Ishikawa (cell line): Measurements from ENCODE around the gene ARSK.

ENCODE experiments used
- CEBPB ChIP-seq: IDR thresholded peaks from 2 replicates; pipeline ENCODE4 v1.6.1; 2012
- EGR1 ChIP-seq: IDR thresholded peaks from 2 replicates; pipeline ENCODE4 v1.6.1; 2012
- EP300 ChIP-seq: IDR thresholded peaks from 2 replicates; pipeline ENCODE4 v1.6.1; 2012; ENCODE audit warnings: borderline replicate concordance
- FOXM1 ChIP-seq: IDR thresholded peaks from 2 replicates; pipeline ENCODE4 v1.6.1; 2012; ENCODE audit warnings: low read depth, borderline replicate concordance
- TAF1 ChIP-seq: IDR thresholded peaks from 2 replicates; pipeline ENCODE4 v1.6.1; 2012; ENCODE audit warnings: low read depth, mild to moderate bottlenecking
- TEAD4 ChIP-seq: IDR thresholded peaks from 2 replicates; pipeline ENCODE4 v1.6.1; 2012
- TF ChIP-seq, protein P1 (sequence below): IDR thresholded peaks from 2 replicates; pipeline ENCODE4 v1.6.1; 2012; ENCODE audit warnings: low read depth, mild to moderate bottlenecking
- TF ChIP-seq, protein P2 (sequence below): IDR thresholded peaks from 2 replicates; pipeline ENCODE4 v1.6.1; 2012
- TF ChIP-seq, protein P3 (sequence below): IDR thresholded peaks from 2 replicates; pipeline ENCODE4 v1.6.1; 2012

GRCh38 chr5:95634081-95634480 lies 79.2 kb downstream of the ARSK start:
- TF ChIP-seq CEBPB (no peak), EGR1 (no peak), TAF1 (no peak), EP300 (no peak), TEAD4 (no peak), FOXM1 (no peak)
- TF ChIP-seq, protein P1, sequence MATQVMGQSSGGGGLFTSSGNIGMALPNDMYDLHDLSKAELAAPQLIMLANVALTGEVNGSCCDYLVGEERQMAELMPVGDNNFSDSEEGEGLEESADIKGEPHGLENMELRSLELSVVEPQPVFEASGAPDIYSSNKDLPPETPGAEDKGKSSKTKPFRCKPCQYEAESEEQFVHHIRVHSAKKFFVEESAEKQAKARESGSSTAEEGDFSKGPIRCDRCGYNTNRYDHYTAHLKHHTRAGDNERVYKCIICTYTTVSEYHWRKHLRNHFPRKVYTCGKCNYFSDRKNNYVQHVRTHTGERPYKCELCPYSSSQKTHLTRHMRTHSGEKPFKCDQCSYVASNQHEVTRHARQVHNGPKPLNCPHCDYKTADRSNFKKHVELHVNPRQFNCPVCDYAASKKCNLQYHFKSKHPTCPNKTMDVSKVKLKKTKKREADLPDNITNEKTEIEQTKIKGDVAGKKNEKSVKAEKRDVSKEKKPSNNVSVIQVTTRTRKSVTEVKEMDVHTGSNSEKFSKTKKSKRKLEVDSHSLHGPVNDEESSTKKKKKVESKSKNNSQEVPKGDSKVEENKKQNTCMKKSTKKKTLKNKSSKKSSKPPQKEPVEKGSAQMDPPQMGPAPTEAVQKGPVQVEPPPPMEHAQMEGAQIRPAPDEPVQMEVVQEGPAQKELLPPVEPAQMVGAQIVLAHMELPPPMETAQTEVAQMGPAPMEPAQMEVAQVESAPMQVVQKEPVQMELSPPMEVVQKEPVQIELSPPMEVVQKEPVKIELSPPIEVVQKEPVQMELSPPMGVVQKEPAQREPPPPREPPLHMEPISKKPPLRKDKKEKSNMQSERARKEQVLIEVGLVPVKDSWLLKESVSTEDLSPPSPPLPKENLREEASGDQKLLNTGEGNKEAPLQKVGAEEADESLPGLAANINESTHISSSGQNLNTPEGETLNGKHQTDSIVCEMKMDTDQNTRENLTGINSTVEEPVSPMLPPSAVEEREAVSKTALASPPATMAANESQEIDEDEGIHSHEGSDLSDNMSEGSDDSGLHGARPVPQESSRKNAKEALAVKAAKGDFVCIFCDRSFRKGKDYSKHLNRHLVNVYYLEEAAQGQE: no peak
- TF ChIP-seq, protein P2, sequence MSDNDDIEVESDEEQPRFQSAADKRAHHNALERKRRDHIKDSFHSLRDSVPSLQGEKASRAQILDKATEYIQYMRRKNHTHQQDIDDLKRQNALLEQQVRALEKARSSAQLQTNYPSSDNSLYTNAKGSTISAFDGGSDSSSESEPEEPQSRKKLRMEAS: no peak
- TF ChIP-seq, protein P3, sequence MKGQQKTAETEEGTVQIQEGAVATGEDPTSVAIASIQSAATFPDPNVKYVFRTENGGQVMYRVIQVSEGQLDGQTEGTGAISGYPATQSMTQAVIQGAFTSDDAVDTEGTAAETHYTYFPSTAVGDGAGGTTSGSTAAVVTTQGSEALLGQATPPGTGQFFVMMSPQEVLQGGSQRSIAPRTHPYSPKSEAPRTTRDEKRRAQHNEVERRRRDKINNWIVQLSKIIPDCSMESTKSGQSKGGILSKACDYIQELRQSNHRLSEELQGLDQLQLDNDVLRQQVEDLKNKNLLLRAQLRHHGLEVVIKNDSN: no peak
